GM13976 (cell line): ENCODE measurements around the gene ITLN2.
A peak's percentile ranks its signal among the peaks of the same experiment; 100 is the strongest.

Experiments used
- DNase-seq: peaks from one replicate; pipeline ENCODE4 v3.0.0; 2012; ENCODE audit warnings: low spot score
- CTCF ChIP-seq: IDR thresholded peaks from 2 replicates; pipeline ENCODE4 v1.5.1; 2012; ENCODE audit warnings: borderline replicate concordance, mild to moderate bottlenecking; ENCODE audit not compliant: insufficient read depth; ENCODE audit errors: extremely low read depth, missing control alignments, control extremely low read depth
- in situ Hi-C: fragments of 300-500 bp; cut with MboI; formaldehyde crosslinking; loops from one replicate; pipeline ENCODE4 v1.12.0; 2022; ENCODE audit warnings: low sequenced_read_pairs, mixed read lengths, inconsistent platforms; ENCODE audit not compliant: unreplicated experiment

Gene ITLN2

GRCh38 chr1:160961419-160961818, 6.8 kb upstream of the ITLN2 start:
- no peak for TF ChIP-seq CTCF
- DNase-seq, result no peak
- in situ Hi-C loops, result loop anchor here (25.0 kb wide), 1 partner anchor 549 kb away; the partner anchor contains the start of gene VANGL2

GRCh38 chr1:160956966-160957365, 2.4 kb upstream of the ITLN2 start:
- in situ Hi-C loops, result loop anchor here (25.0 kb wide), 1 partner anchor 545 kb away; the partner anchor contains the start of gene VANGL2
- TF ChIP-seq CTCF, result no peak

GRCh38 chr1:160953030-160953429, 1.6 kb downstream of the ITLN2 start:
- DNase-seq, result no peak
- in situ Hi-C loops, result loop anchor here (5.0 to 25.0 kb wide), 2 partner anchors 116 to 541 kb away; partner anchors contain the start of gene VANGL2
- TF ChIP-seq CTCF, result no peak

More at GRCh38 chr1:160956966-160957365, 2.4 kb upstream of the ITLN2 start:
- no peak for DNase-seq

- DNase-seq, result no peak
- in situ Hi-C loops, result loop anchor here (5.0 to 25.0 kb wide), 2 partner anchors 115 to 540 kb away; partner anchors contain the start of gene VANGL2
- no peak for TF ChIP-seq CTCF
Measured at GRCh38 chr1:160952129-160952510, 2.5 kb downstream of the ITLN2 start.

- peak; percentile 83 for DNase-seq
- in situ Hi-C loops, result loop anchor here (5.0 to 25.0 kb wide), 2 partner anchors 114 to 539 kb away; partner anchors contain the start of gene VANGL2
- peak; percentile 79 for TF ChIP-seq CTCF
Measured at GRCh38 chr1:160951443-160952128, 3.0 kb downstream of the ITLN2 start.

GRCh38 chr1:160950657-160951056, 4.0 kb downstream of the ITLN2 start:
- DNase-seq, result no peak
- TF ChIP-seq CTCF, result no peak
- in situ Hi-C loops, result loop anchor here (5.0 to 25.0 kb wide), 2 partner anchors 113 to 538 kb away; partner anchors contain the start of gene VANGL2
